HK-2 (cell line): ENCODE results near the gene KCNJ16.

ENCODE experiments used
- DNase-seq: peaks from one replicate; pipeline ENCODE4 v3.0.0-alpha.2; 2018; ENCODE audit not compliant: unreplicated experiment

The KCNJ16 gene

DNA sequence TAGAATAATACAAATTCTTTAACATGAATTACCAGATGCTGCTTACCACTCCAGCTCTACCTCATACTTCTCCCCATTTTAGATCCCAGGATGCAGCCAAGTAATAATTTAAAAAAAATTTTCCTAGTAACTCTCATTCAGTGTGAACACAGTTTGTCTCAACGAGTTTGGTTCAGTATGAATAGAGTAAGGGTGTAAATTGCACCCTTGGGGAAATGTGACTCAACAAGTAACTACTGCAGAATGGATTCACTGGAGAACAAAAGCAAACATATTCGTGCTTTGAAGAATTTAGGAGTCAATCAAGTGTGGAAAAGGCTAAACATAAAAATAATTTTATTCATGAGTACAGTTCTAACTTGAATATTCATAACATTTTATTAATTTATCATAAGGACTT lies 23.0 kb downstream of the KCNJ16 start:
- no peak for DNase-seq

DNA sequence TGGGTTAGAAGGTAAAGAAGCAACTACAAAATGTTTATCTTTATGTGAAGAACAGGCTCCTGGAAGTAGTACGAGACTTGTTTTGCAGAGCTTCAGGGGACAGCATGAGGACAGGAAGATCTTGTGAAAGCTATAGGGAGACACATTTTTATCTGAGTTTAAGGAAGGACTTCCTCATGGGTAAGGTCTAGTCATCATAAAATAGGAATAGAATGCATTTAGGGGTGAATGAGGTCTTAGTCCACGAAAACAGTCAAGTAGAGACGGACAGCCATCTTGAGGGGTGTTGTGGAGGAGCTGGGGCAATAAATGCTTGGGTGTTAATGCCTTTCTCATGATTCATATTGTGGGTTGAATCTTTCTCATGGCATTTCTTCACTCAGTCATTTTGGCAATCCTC lies 24.3 kb downstream of the KCNJ16 start:
- DNase-seq = no peak

DNA sequence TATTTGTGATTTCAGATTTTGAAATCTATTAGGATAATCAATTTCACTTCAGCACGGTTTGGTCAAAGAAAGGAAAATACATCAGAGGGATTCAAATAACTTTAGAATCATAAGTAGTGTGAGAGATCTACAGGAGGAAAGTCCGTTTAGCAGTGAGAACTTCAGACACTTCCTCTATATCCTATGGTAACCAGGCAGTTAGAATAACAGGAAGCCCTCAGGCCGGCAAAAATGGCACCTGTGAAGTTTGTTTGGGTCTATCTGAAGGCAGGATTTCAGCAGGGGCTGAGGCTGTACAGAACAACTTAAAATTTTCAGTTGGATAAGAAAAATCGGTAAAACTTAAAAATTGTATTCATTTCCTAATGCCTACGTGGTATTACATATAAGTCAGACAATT lies 24.9 kb downstream of the KCNJ16 start:
- no peak for DNase-seq

DNA sequence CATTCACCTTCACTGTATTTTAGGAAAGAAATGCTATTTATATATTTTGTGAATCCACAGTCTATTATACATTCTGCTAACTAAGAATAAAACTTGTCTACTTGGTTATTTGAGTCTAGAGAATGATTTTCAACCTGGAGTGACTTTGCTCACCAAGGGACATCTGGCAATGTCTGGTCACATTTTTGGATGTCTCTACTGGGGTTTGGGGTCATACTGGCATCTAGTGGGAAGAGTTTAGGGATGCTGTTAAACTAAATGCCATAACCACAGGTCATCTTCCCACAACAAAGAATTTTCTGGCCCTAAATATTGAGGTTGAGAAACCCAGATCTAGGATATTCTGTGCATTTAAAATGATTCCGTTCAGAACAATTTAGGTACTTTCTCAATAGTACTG lies 26.0 kb downstream of the KCNJ16 start:
- no peak for DNase-seq

DNA sequence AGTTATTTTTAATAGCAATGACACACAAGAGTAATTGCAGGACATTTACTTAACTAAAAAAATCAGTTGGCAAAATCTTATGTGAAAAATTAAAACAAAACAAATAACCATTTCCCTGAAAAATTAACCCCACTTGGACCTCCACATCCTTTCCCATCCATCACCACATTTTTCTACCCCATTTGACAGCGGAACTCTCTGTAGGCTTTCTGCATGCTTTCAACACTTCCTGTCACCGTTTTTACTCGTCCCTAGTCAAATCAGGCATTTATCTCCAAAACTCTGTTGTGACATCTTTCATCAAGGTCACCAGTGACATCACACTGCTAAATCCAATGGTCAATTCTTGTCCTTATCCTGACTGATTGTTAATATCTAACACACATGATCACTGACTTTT lies 27.5 kb downstream of the KCNJ16 start:
- DNase-seq = no peak

DNA sequence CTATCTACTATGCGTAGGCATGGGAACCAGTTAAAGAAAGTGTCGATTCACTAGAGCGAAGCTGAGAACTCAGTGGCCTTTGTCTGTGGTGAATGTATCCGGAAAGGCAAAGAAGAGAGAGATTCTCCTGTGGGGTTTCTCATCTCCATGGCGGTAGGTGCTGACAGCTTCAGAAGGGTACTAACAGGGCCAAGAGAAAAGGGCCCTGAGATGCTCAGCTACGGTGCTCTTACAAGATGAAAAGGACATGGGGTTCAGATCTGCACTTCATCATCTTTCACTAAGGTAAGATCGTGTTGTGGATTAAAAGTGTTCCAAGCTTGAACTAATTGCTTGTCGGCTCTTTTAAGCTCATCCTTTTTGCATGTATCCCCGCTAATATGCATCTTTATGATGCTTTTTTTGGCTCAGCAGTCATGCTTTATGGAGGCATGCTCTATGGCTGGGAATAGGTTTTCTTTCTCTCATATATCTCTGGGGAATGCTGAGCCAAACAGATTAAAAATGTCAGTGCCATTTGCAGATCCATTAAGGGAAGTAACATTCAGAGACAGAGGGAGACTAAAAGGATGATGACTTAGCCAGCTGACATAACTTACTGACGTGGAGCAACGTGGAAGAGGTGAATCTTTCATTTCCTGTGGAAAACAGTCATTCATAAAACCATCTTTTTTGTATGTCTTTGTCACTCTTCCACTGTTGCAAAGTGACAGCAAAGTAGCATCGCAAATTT lies 29.9 kb downstream of the KCNJ16 start:
- DNase-seq = no peak

DNA sequence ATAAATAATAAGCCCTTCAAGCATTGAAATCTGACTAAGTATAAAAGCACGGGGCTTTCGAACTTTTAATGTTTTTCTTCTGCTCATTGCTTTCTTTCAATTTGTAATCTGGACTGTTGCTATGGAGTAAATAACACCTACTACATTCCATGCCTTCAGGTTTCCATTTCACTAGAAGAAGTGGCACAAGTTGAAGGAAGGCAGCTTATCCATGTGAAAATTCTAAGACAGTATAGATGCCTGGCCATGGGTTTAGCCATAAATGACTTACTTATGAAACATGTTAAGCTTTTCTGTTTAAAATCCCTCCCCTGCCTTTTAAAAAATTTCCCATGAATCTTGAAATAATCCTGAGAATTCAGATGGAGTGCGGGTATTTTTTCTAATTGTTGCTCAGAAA lies 30.6 kb downstream of the KCNJ16 start:
- no peak for DNase-seq

DNA sequence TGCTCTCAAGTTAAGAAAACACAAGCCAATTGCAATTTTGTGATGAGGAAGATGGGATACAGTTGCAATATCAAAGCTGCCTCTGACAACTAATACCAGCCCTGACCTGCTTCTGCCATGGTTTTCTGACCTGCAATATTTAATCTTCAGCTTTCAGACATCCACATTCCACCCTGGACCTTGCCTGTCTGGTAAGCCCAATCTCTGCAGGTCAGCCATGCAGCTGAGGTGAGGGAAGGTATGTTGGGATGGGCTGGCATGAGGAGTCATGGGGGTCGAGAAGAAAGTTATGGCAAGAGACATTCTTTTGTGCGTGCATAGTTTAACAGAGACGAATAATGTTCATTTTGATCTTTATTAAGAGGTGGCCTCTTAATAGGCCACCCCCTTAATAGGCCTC lies 31.5 kb downstream of the KCNJ16 start:
- DNase-seq = no peak

DNA sequence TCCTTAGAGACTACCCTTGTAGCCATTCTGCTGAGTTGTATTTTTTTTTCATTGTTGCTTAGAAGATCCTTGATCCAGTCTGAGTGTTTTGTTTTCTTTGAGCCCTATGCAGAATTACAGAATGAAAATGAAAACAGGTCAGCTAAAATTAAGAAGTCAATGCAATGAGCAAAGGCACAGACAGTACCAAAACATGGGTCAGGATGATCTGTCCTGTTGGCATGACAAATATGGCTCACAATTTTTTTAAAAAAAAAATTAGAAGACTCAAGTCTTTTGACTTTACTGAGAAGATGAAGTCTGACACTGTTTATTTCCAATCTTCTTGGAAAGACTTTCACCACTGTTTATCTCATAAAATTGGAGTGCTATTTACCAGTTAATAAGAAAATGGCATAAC lies 32.4 kb downstream of the KCNJ16 start:
- DNase-seq = no peak

DNA sequence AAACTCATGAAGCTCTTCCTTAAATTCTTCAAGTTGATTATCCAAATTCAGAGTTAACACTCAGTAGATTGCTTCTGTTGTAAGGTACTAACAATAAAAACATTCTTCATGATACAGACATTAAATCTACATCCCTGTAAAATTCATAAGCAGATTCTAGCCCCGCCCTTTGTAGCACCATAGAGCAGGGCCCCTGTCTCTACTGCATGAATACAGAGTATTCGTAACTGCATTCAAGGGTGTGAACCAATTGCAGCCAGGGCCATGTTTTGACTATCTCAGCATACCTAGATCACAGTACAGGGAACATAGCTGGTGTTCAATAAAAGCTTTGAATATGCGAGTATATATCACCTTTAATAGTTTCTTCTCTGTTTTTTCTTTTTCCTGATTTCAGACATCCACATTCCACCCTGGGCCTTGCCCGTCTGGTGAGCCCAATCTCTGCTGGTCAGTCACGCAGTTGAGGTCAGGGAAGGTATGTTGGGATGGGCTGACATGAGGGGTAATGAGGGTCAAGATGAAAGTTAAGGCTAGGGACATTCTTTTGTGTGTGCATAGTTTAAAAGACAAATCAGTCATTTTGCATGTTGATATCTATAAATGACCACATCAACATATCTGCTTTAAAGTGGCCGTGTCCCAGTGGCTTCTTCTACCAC lies 33.0 kb downstream of the KCNJ16 start:
- no peak for DNase-seq

DNA sequence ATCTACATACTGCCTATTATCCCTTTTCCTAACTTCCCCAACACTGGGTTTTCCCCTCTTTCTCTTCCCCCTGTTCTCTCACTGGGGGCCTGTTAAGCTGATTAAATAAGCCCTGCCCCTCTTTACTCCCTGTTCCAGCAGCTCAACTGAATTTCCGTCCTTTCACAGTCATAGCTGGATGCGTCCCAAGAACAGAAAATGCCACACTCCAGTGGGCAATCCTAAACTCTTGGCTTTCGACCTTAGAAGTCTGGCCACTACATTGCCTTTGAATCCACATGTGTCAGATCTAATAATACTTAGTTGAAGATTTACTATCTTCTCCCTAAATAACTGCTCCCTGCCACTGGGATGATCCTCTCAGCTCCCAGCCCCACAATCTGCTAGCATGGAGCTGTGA lies 34.5 kb downstream of the KCNJ16 start:
- DNase-seq = peak; percentile 10

DNA sequence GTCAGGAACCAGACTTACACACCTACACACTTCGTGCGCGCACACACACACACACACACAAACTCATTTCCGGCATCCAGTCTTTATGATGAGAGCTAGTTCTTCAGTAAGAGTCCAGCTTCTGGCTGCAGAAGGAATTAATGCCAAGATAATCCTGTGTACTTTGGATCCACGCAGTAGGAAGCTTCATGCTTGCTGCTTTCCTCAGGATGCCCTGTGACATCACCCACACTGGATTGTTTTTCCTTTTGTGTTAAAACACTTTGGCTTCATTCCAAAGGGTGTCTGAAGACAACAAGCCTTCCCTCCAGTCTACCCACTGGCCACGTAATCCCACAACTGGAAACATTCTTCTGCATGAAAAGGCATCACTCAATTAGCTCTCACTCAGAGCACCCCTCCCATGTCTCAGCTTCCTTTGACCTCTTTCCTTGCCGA lies 35.4 kb downstream of the KCNJ16 start:
- no peak for DNase-seq

DNA sequence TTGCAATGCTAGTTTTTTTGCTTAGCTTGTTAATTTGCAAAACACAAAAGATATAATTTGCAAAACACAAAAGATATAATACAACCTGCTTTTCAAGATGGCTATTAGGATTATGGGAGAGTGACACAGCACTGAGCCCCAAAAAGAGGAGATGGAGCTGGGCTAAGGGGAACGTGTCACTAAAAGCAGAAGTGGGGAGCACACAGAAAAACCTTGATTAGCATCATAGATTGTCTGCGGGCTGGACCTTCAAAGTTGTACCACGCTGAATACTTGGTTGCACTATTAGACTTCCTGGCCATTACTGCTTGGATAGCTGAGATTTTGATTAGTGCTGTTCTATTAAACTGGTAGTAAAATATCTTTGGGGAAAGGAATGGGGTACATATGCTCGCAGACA lies 36.2 kb downstream of the KCNJ16 start:
- DNase-seq = no peak

DNA sequence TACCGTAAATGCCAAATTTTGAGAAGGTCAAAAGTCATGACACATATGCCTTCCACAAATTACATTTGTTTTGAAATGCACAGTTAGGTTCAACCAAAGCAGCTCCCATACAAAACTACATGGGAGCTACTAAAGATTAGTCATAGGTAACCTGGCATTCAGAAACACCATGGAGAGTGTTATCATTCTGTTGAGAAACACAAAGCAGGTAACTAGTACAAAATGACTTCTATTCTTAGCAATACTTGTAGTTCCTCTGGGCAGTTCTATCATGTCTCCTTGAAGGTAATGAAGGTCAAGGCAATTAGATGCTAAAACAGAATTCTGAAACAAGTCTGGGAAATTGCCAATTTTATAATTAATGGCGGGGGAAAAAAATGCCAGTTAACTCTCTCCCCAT lies 39.4 kb downstream of the KCNJ16 start:
- DNase-seq = no peak

DNA sequence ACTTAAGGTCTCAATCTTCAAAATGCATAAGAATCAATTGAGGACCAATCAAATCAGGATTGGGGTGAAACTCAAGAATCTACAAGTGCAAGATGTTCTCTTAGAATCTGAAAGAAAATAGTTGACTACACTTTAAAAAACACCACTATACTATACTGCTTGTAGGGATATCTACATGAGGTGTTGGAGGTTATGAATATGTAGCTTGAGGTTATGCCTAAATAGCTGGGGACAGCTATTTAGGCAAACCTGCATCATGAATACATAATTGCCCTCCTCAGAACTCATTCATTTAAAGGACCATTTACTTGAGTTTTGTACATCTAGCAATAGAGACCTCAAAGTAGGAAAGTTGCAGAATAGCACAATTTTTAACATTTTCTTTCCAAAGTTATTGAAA lies 40.1 kb downstream of the KCNJ16 start:
- no peak for DNase-seq

DNA sequence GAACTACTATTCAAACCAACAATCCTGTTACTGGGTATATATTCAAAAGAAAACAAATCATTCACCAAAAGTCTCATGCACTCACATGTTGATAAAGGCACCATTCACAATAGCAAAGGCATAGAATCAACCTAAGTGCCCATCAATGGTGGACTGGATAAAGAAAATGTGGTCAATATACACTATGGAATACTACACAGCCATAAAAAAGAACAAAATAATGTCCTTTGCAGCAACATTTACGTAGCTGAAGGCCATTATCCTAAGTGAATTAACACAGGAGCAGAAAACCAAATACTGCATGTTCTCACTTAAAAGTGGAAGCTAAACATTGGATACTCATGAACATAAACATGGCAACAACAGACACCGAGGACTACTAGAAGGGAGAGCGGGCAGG lies 41.9 kb downstream of the KCNJ16 start:
- DNase-seq = no peak

DNA sequence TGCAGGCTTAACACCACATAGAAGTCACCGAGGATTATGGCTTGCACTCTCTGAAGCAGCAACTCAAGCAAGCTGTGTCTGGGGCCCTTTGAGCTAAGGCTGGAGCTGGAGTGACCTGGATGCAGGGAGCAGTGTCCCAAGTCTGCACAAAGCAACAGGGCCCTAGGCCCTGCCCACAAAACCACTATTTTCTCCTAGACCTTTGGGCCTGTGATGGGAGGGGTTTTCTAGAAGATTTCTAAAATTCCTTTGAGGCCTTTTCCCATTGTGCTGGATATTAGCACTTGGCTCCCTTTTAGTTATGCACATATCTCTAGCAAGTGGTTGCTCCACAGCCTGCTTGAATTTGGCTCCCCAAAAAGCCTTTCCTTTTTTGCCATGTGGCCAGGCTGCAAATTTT lies 44.5 kb downstream of the KCNJ16 start:
- DNase-seq = no peak

DNA sequence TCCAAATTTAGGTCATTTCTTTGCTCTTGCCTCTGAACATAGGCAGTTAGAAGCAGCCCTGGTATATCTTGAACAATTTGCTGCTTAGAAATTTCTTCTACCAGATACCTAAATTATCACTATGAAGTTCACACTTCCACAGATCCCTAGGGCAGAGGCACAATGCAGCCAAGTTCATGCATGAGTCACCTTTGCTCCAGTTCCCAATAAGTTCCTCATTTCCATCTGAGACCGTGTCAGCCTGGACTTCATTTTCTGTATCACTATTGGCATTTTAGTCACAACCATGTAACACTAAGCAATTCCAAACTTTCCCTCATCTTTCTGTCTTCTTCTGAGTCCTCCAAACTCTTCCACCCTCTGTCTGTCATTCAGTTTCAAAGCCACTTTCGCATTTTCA lies 45.0 kb downstream of the KCNJ16 start:
- DNase-seq = no peak

DNA sequence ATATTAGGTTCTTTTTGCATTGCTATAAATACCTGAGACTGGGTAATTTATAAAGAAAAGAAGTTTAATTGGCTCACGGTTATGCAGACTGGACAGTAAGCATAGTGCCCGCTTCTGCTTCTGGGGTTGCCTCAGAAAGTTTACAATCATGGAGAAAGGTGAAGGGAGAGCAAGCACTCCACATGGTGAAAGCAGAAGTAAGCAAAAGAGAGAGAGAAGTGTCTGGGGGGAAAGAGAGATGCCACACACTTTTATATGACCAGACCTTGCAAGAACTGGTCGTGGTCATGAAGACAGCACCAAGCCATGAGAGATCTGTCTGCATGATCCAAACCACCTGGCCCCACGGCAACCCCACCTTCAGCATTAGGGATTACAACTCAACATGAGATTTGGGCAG lies 45.4 kb downstream of the KCNJ16 start:
- DNase-seq = no peak

DNA sequence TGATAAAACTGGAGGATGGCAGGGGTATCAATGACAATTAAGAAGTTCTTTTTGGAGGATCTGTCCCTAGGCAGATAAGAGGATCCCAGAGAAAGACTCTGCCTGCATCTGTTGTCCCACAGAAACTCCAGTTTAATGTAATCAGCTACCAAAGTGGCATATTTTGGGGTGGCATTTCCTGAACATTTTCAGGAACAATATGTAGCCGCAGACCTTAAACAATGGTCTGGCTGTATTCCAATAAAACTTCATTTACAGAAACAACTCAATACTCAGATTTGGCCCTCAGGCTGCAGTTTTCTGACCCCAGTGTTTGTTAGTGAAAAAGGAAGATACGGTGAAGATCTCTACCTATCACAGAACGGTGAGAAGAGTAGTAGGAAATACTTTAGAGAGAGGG lies 46.1 kb downstream of the KCNJ16 start:
- no peak for DNase-seq

DNA sequence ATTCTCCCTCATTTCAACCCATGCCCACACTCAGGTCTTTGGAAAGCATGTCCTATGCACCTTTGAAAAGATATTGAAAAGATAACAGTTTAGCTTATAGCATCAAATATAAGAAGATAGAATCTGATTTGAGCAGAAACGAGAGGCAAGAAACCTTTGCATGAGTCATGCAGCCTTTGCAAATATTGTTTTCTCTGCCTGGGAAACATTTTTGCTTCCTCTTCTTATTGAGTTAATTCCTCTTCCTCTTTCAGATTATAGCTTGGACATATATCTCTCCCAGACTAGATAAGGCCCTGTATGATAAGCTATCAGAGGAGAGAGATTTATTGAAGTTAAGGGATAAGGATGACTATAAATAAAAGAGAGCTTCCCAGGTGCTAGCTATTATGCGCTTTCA lies 48.2 kb downstream of the KCNJ16 start:
- DNase-seq = no peak

DNA sequence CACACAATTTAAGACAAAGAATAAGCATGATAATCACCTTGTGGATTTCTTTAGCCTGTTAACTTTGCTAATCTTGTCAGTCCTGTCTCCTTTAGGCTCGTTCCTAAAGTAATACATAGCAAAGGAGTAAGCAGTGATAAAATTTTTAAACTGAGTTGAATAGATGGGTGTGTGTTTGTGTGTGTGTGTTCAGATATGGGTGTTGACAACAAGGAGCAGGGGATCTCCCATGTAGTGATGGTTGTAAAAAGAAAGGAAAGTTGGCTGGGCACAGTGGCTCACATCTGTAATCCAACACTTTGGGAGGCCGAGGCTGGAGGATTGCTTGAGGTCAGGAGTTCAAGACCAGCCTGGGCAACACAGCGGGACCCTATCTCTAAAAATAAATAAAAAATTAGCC lies 49.7 kb downstream of the KCNJ16 start:
- no peak for DNase-seq

DNA sequence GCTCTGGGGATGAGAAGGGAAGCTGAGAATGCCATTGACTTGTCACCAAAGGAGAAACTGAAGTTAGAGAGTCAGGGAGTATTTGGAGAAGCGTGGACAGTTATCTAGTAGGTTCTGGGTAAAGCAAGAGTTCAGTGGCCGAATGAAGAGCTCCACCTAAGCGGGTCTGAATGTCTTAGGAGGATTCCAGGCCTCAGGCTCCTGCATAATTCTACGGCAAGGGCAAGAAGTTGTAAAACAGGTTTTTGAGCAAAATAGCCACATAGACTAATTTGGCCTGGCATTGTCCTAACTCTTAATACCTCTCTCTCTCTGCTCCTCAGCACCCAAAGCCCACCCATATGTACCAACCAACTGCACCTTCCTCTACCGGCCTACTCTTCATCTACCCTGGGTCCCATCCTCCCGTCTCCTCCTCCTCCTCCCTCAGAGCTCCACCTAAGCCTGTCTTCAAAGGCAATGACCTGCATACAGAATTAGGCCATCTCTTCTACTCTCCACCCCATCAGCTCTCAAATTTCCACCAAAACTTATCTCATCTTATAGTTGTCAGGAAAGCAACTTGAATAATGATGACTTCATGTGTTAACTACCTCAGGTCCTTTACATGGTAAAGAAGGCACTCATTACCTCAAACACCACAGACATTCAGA lies 52.3 kb downstream of the KCNJ16 start:
- no peak for DNase-seq
